Activated naive CD4-positive, alpha-beta T cell treated with anti-CD3 and anti-CD28 coated beads for 36 hours (primary cell): ENCODE data around the gene FAM174B. TPM values are rescaled to one million over a fixed set of nuclear protein-coding genes. Genes with fewer than 3 reads are reported as not detected.

ENCODE experiments used
- CTCF ChIA-PET: fragments of 350-600 bp; sonication (Branson Sonifier 250); formaldehyde crosslinking; loops from one replicate; lab custom pipeline; 2021; ENCODE audit warnings: antibody characterized with exemption; lab: Charles Lee
- DNase-seq: peaks from one replicate; pipeline ENCODE4 v3.0.0-alpha.2; 2020
- H3K27ac Mint-ChIP-seq: one replicate; pipeline ENCODE4 v1.8.0; 2021; ENCODE audit warnings: mild to moderate bottlenecking, mixed read lengths
- H3K27me3 Mint-ChIP-seq: one replicate; pipeline ENCODE4 v1.8.0; 2021; ENCODE audit warnings: low read depth, mixed read lengths
- H3K36me3 Mint-ChIP-seq: one replicate; pipeline ENCODE4 v1.8.0; 2021; ENCODE audit warnings: low read depth, mixed read lengths
- H3K4me1 Mint-ChIP-seq: one replicate; pipeline ENCODE4 v1.8.0; 2021; ENCODE audit warnings: low read depth, mixed read lengths
- H3K4me3 Mint-ChIP-seq: one replicate; pipeline ENCODE4 v1.8.0; 2021; ENCODE audit warnings: mild to moderate bottlenecking, moderate library complexity, mixed read lengths
- H3K9me3 Mint-ChIP-seq: one replicate; pipeline ENCODE4 v1.8.0; 2021; ENCODE audit warnings: mixed read lengths
- intact Hi-C: fragments of 100-400 bp; cut with micrococcal nuclease; formaldehyde crosslinking; loops from one replicate; pipeline ENCODE4 v1.15.1; 2023
- total RNA-seq, 2 experiments: library from RNA; stranded (reverse); gene quantifications; one replicate each; pipeline ENCODE4 v1.2.3, GENCODE V29; 2021

The FAM174B gene
- 1 to 10 TPM; 5.5 to 5.6 TPM for total RNA-seq

- intact Hi-C loops, result loop anchor here (1.0 kb wide), 1 partner anchor 30 kb away; no protein-coding TSS in a partner anchor
- CTCF ChIA-PET, result interaction anchor here (1.0 to 1.4 kb wide), 2 partner anchors 26 to 60 kb away, joined by 4 to 5 read pairs; no protein-coding TSS in a partner anchor
- Mint-ChIP-seq H3K9me3 (no peaks in the 10 kb centered on the region), H3K36me3 (no peaks in the 10 kb centered on the region), H3K27ac (no peak within 1 kb of the TSS), H3K4me3 (peak within 1 kb of the TSS; percentile 82), H3K4me1 (peaks cover 9% of the 10 kb centered on the region), H3K27me3 (peaks cover 24% of the 10 kb centered on the region)
- peak; percentile 71 for DNase-seq
These were observed at the start of gene FAM174B for GRCh38 chr15:92655178-92655995. Gene FAM174B, minus strand, starts transcription at chr15:92655775.

DNA sequence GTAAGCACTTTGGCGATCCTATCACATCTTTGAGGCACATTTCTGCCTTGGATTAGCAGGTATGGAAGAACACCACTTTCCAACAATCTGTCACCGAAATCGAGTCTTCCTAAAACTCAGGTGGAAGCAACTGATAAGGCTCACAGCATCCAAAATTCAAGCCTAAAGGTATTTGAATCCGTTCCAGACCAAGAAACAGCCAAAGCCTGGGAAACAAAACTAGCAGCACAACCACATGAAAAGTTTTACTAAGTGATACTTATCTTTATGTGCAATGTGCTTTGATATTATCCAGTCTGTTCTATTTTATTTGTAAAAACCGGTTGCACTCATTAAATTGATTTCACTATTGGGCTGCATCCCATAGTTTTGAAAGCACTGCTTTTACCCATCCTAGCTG, 40.5 kb upstream of the FAM174B start:
- peaks cover 6% of the 10 kb centered on the region for H3K9me3 Mint-ChIP-seq
- H3K27me3 Mint-ChIP-seq, result no peaks in the 10 kb centered on the region
- H3K36me3 Mint-ChIP-seq, result no peaks in the 10 kb centered on the region
- CTCF ChIA-PET, result interaction anchor here (1.4 to 1.7 kb wide), 2 partner anchors 9 to 174 kb away, joined by 4 read pairs; no protein-coding TSS in a partner anchor
- no peak overlapping the region for H3K4me3 Mint-ChIP-seq
- no peak overlapping the region for H3K27ac Mint-ChIP-seq
- no peak for DNase-seq
- H3K4me1 Mint-ChIP-seq, result no peaks in the 10 kb centered on the region
- intact Hi-C loops, result no loop called here

DNA sequence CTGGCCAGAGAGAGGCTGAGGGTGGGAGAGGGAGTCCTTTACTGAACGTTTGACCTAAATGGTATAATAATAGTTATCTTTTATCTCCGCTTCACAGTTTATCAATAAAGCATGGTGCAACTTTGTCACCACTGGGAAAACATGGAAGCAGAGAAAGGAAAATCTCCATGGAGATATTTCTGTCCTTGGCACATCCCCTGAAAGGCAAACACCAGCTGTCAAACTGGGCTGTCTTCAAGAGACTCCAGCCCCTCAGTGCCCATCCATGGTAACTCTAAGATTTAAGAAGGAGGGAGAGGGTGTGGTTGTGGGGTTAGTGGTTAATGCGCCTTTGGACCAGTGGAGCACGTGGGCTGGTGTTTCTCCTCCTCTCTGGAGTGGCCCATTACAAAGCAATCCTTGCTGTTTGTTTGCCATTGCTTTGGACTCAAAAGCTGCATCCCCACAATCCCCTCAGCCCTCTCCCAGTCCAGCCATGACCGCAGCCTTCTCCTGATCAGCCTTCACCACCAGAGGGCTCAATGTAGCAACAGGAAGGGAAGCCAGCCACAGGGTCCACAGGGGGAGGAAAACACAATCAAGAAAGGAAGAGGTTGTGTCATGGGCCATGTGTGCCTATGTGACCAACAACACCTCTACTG, 38.2 kb upstream of the FAM174B start:
- intact Hi-C loops, result no loop called here
- no peak overlapping the region for H3K4me3 Mint-ChIP-seq
- H3K4me1 Mint-ChIP-seq, result no peaks in the 10 kb centered on the region
- no peak overlapping the region for H3K27ac Mint-ChIP-seq
- H3K36me3 Mint-ChIP-seq, result peaks cover 2% of the 10 kb centered on the region
- H3K27me3 Mint-ChIP-seq, result no peaks in the 10 kb centered on the region
- CTCF ChIA-PET, result interaction anchor here (1.1 to 1.7 kb wide), 2 partner anchors 21 to 40 kb away, joined by 3 to 4 read pairs; no protein-coding TSS in a partner anchor
- H3K9me3 Mint-ChIP-seq, result peaks cover 4% of the 10 kb centered on the region
- DNase-seq, result peak; percentile 15

DNA sequence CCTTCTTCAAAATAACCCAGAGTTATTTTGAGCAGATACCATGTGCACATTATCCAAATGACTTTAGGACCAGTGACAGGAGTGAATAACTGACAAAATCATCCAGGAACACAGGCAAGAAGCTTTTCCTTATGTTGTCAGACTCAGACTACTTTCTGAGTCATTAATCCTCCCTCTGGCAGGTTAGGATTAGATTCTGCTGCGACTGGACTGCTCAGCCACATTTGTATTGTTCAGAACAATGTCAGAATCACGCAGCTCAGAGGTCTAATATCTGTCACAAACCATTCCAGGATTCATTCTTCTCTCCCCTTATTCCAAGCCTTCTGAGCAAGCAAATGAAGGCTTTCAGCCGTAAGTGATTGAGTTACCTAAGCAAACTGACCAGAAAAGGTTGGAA, 34.8 kb upstream of the FAM174B start:
- Mint-ChIP-seq H3K9me3 (peaks cover 14% of the 10 kb centered on the region), H3K27me3 (no peaks in the 10 kb centered on the region), H3K36me3 (peaks cover 2% of the 10 kb centered on the region), H3K4me3 (no peak overlapping the region), H3K27ac (no peak overlapping the region), H3K4me1 (no peaks in the 10 kb centered on the region)
- DNase-seq, result no peak
- CTCF ChIA-PET, result no interaction called here
- intact Hi-C loops, result no loop called here

- Mint-ChIP-seq H3K4me1 (no peaks in the 10 kb centered on the region), H3K9me3 (peaks cover 14% of the 10 kb centered on the region), H3K27me3 (no peaks in the 10 kb centered on the region), H3K4me3 (no peak overlapping the region), H3K36me3 (peaks cover 2% of the 10 kb centered on the region), H3K27ac (no peak overlapping the region)
- DNase-seq, result no peak
- CTCF ChIA-PET, result no interaction called here
- intact Hi-C loops, result no loop called here
These were observed 32.2 kb upstream of the FAM174B start for GRCh38 chr15:92687746-92688145.

- CTCF ChIA-PET, result interaction anchor here (1.3 kb wide), 1 partner anchor 9 kb away, joined by 4 read pairs; no protein-coding TSS in a partner anchor
These were observed 31.6 kb upstream of the FAM174B start for GRCh38 chr15:92687195-92687602.

DNA sequence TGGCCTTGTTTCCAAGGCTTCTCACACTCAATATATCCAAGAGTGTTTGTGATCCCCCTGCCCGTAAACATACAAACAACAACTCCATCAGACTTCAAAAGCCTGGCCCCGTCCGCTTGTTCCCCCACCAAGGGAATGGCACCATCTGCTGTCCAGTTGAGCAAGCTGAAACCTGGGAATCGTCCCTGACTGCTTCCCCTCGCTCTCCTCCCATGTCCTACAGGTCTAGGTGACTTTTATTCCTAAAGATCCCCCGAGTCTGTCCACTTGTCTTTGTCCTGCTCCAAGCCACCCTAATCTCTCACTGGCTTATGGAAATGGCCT, 27.9 kb upstream of the FAM174B start:
- peak; percentile 8 for DNase-seq
- peaks cover 8% of the 10 kb centered on the region for H3K9me3 Mint-ChIP-seq
- CTCF ChIA-PET, result no interaction called here
- intact Hi-C loops, result no loop called here
- H3K4me1 Mint-ChIP-seq, result no peaks in the 10 kb centered on the region
- H3K27me3 Mint-ChIP-seq, result peaks cover 3% of the 10 kb centered on the region
- H3K27ac Mint-ChIP-seq, result no peak overlapping the region
- no peaks in the 10 kb centered on the region for H3K36me3 Mint-ChIP-seq
- no peak overlapping the region for H3K4me3 Mint-ChIP-seq

More at GRCh38 chr15:92687195-92687602, 31.6 kb upstream of the FAM174B start:
- no peak overlapping the region for H3K27ac Mint-ChIP-seq
- intact Hi-C loops, result no loop called here
- peaks cover 3% of the 10 kb centered on the region for H3K27me3 Mint-ChIP-seq
- no peak overlapping the region for H3K4me3 Mint-ChIP-seq
- H3K9me3 Mint-ChIP-seq, result peaks cover 14% of the 10 kb centered on the region
- no peaks in the 10 kb centered on the region for H3K4me1 Mint-ChIP-seq
- no peak for DNase-seq
- H3K36me3 Mint-ChIP-seq, result peaks cover 2% of the 10 kb centered on the region

DNA sequence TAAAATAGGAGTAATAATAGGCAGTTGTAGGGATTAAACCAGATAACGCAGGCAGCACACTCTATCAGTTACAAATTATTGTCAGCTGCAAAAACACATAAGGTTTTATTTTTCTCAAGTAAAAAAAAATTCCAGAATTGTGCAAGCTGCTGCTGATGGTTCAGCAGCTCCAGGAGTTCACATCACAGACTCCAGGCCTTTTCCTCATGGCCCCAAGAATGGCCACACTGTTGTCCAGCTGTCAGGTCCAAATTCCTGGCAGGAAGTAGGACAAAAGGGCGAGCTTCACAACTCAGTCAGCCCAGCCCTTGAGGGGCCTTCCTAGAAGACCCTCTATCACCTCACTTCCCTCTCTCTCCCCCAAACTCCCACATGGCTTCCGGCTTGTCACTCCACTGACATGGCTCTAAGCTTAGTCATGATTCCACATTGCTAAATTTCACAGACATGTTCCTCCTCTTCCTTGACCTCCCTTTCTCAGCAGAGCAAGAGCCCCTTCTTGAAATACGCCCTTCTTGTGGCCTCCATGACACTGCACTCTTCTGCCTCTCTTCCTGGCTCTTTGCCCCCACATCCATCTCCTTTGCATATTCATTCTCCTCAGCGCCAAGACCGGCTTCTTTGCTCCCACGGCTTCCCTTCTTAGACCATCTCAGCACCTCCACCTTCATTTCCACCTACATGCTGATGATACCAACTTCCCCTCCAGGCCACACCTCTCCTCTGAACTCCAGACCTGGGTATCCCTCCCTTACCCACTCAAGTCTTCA, 27.4 kb upstream of the FAM174B start:
- H3K36me3 Mint-ChIP-seq, result no peaks in the 10 kb centered on the region
- intact Hi-C loops, result no loop called here
- CTCF ChIA-PET, result interaction anchor here (1.0 kb wide), 1 partner anchor 32 kb away, joined by 6 read pairs; no protein-coding TSS in a partner anchor
- H3K9me3 Mint-ChIP-seq, result peaks cover 3% of the 10 kb centered on the region
- H3K27ac Mint-ChIP-seq, result no peak overlapping the region
- H3K27me3 Mint-ChIP-seq, result peaks cover 3% of the 10 kb centered on the region
- no peak overlapping the region for H3K4me3 Mint-ChIP-seq
- DNase-seq, result no peak
- no peaks in the 10 kb centered on the region for H3K4me1 Mint-ChIP-seq

DNA sequence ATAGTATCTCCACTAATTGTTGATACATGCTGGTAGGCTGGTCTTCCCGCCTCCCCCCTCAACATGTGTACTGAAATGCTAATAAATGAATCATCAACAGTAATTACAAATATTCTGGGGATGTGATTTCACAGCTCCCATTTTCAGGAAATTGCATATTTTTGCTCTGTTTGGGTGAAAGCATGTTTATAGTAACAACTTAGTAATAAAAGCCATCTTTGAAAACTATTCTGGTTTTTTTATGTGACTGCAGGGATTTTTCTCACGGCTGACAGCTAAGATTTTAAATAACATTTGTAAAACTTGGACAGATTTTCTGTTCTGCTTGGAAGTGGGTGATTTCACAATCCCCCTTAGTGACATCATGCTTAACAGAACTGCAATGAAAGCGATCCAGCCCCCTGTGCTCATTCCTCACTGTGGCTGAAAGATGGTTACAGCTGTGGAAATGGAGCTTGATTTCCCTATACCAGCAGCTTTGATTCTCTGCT, 25.6 kb upstream of the FAM174B start:
- CTCF ChIA-PET, result interaction anchor here (0.6 to 1.7 kb wide), 2 partner anchors 12 to 25 kb away, joined by 4 read pairs; partner anchors contain the start of gene FAM174B
- peaks cover 3% of the 10 kb centered on the region for H3K27me3 Mint-ChIP-seq

GRCh38 chr15:92677999-92678398, 22.4 kb upstream of the FAM174B start:
- H3K4me3 Mint-ChIP-seq, result no peak overlapping the region
- intact Hi-C loops, result no loop called here
- H3K27me3 Mint-ChIP-seq, result peaks cover 3% of the 10 kb centered on the region
- no peaks in the 10 kb centered on the region for H3K4me1 Mint-ChIP-seq
- no peaks in the 10 kb centered on the region for H3K36me3 Mint-ChIP-seq
- CTCF ChIA-PET, result interaction anchor here (0.9 kb wide), 1 partner anchor 38 kb away, joined by 3 read pairs; no protein-coding TSS in a partner anchor
- no peaks in the 10 kb centered on the region for H3K9me3 Mint-ChIP-seq
- no peak overlapping the region for H3K27ac Mint-ChIP-seq
- DNase-seq, result no peak

More for the DNA sequence above, 25.6 kb upstream of the FAM174B start:
- Mint-ChIP-seq H3K4me1 (no peaks in the 10 kb centered on the region), H3K9me3 (no peaks in the 10 kb centered on the region), H3K4me3 (no peak overlapping the region), H3K36me3 (no peaks in the 10 kb centered on the region), H3K27ac (no peak overlapping the region)
- intact Hi-C loops, result no loop called here
- no peak for DNase-seq

- Mint-ChIP-seq H3K4me3 (no peak overlapping the region), H3K27me3 (no peaks in the 10 kb centered on the region), H3K27ac (no peak overlapping the region), H3K4me1 (no peaks in the 10 kb centered on the region), H3K36me3 (no peaks in the 10 kb centered on the region), H3K9me3 (no peaks in the 10 kb centered on the region)
- CTCF ChIA-PET, result interaction anchor here (1.4 kb wide), 1 partner anchor 38 kb away, joined by 3 read pairs; no protein-coding TSS in a partner anchor
- DNase-seq, result no peak
- intact Hi-C loops, result no loop called here
These were observed 21.0 kb upstream of the FAM174B start for GRCh38 chr15:92676561-92676960.

DNA sequence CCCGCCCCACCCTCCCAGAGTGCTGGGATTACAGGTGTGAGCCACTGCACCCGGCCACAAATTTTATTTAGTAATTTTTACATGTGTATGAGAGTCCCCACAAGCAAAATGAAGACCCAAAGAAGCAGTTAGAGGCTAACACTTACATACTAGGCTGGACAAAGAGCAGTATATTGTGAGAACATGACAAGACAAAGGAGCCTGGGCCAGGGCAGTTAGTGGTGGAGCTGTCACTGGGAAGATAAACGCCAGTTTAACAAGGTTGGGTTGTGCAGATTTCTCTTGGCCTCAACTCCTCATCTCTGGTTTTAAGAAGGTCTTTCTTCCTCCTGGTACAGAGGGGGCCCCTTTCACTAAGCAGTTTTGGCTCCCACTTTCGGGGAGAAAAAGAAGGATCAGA, 19.9 kb upstream of the FAM174B start:
- H3K36me3 Mint-ChIP-seq, result no peaks in the 10 kb centered on the region
- H3K27ac Mint-ChIP-seq, result no peak overlapping the region
- no peaks in the 10 kb centered on the region for H3K9me3 Mint-ChIP-seq
- CTCF ChIA-PET, result no interaction called here
- no peak overlapping the region for H3K4me3 Mint-ChIP-seq
- H3K27me3 Mint-ChIP-seq, result peaks cover 4% of the 10 kb centered on the region
- intact Hi-C loops, result no loop called here
- DNase-seq, result no peak
- H3K4me1 Mint-ChIP-seq, result no peaks in the 10 kb centered on the region
